ENCODE measurements around the gene STRN3. TPM values are rescaled to one million over a fixed set of nuclear protein-coding genes. Genes with fewer than 3 reads are reported as not detected.

The STRN3 gene, protein sequence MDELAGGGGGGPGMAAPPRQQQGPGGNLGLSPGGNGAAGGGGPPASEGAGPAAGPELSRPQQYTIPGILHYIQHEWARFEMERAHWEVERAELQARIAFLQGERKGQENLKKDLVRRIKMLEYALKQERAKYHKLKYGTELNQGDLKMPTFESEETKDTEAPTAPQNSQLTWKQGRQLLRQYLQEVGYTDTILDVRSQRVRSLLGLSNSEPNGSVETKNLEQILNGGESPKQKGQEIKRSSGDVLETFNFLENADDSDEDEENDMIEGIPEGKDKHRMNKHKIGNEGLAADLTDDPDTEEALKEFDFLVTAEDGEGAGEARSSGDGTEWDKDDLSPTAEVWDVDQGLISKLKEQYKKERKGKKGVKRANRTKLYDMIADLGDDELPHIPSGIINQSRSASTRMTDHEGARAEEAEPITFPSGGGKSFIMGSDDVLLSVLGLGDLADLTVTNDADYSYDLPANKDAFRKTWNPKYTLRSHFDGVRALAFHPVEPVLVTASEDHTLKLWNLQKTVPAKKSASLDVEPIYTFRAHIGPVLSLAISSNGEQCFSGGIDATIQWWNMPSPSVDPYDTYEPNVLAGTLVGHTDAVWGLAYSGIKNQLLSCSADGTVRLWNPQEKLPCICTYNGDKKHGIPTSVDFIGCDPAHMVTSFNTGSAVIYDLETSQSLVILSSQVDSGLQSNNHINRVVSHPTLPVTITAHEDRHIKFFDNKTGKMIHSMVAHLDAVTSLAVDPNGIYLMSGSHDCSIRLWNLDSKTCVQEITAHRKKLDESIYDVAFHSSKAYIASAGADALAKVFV
- 10 to 100 TPM; 64.9 to 79.7 (median 71.3) TPM for total RNA-seq
- 10 to 100 TPM; 13.9 to 22.4 (median 19.2) TPM for polyA plus RNA-seq

DNA sequence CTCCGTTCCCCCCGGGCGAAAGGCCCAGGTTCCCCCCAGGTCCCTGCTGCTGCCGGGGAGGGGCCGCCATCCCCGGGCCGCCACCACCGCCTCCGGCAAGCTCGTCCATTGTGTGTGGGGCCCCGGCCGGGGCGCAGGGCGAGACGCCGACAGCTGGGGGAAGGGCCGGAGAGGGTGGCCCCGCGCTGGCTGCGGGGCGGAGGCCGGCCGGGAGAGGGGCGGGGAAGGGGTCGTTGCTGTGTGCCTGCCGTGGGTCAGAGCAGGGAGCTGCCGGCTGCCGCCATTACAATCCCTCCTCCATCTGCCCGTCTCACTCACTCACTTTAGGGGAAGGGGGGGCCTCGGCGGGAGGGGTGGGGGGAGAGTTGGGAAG is at the start of gene STRN3:
Gene STRN3, minus strand, starts transcription at position 303 of the 373 bp plus-strand sequence. Its CDS starts 194 bp downstream, at position 109.
- intact Hi-C loops (cut with DNase I), result no loop called here
- DNase-seq, result no peak
- peaks cover 0 to 39% (median 23%) of the 10 kb centered on the region in 4 donors for H3K4me1 ChIP-seq
- TF ChIP-seq EP300 (IDR thresholded peaks at IDR 0.05) (no peak), POLR2AphosphoS5 (IDR thresholded peaks at IDR 0.05) (peak in 3 of 4 donors; percentile 80 to 88 (median 87)), POLR2A (IDR thresholded peaks at IDR 0.05) (peak in 1 of 2 donors; percentile 46)
- WGBS, 2 donors, result 0 to 1% methylated on average over 31 of the region's 31 CpGs
- H3K27ac ChIP-seq, result peak within 1 kb of the TSS; percentile 99 to 100 (median 100)
- H3K9me3 ChIP-seq, result no peaks in the 10 kb centered on the region
- no peaks in the 10 kb centered on the region for H3K36me3 ChIP-seq
- H3K4me3 ChIP-seq, result peak within 1 kb of the TSS; percentile 84 to 99 (median 98)
- no peaks in the 10 kb centered on the region for H3K27me3 ChIP-seq

DNA sequence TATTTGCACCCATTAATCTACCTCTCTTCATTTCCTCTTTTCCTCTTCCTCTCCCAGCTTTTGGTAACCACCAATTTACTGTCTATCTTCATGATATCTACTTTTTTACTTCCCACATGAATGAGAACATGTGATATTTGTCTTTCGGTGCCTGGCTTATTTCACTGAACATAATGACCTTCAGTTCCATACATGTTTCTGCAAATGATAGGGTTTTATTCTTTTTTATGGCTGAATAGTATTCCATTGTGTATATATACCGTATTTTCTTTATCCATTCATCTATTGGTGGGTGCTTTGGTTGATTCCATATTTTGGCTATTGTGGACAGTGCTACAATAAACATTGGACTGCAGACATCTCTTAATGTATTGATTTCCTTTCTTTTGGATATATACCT is 49.0 kb upstream of the STRN3 start:
- intact Hi-C loops (cut with DNase I), result no loop called here
- 97 to 98% methylated on average over 2 of the region's 2 CpGs for WGBS, 2 donors
- Histone ChIP-seq H3K4me3 (no peak overlapping the region), H3K27ac (no peak overlapping the region), H3K4me1 (peaks cover 0 to 8% (median 5%) of the 10 kb centered on the region in 4 donors), H3K36me3 (peaks cover 0 to 23% (median 0%) of the 10 kb centered on the region in 4 donors), H3K9me3 (no peaks in the 10 kb centered on the region), H3K27me3 (no peaks in the 10 kb centered on the region)
- no peak for TF ChIP-seq POLR2AphosphoS5 (IDR thresholded peaks at IDR 0.05)
- DNase-seq, result no peak

GRCh38 chr14:31071151-31071550 is 45.0 kb upstream of the STRN3 start:
- intact Hi-C loops (cut with DNase I), result no loop called here
- TF ChIP-seq POLR2AphosphoS5 (IDR thresholded peaks at IDR 0.05) (no peak), EP300 (IDR thresholded peaks at IDR 0.05) (no peak), POLR2A (IDR thresholded peaks at IDR 0.05) (no peak)
- TF ChIP-seq, protein P1, sequence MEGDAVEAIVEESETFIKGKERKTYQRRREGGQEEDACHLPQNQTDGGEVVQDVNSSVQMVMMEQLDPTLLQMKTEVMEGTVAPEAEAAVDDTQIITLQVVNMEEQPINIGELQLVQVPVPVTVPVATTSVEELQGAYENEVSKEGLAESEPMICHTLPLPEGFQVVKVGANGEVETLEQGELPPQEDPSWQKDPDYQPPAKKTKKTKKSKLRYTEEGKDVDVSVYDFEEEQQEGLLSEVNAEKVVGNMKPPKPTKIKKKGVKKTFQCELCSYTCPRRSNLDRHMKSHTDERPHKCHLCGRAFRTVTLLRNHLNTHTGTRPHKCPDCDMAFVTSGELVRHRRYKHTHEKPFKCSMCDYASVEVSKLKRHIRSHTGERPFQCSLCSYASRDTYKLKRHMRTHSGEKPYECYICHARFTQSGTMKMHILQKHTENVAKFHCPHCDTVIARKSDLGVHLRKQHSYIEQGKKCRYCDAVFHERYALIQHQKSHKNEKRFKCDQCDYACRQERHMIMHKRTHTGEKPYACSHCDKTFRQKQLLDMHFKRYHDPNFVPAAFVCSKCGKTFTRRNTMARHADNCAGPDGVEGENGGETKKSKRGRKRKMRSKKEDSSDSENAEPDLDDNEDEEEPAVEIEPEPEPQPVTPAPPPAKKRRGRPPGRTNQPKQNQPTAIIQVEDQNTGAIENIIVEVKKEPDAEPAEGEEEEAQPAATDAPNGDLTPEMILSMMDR (IDR thresholded peaks at IDR 0.05), result no peak
- H3K9me3 ChIP-seq, result no peaks in the 10 kb centered on the region
- no peaks in the 10 kb centered on the region for H3K27me3 ChIP-seq
- H3K27ac ChIP-seq, result no peak overlapping the region
- WGBS, 2 donors, result 92 to 97% methylated on average over 2 of the region's 2 CpGs
- no peak for DNase-seq
- peaks cover 0 to 10% (median 5%) of the 10 kb centered on the region in 4 donors for H3K4me1 ChIP-seq
- H3K4me3 ChIP-seq, result no peak overlapping the region
- H3K36me3 ChIP-seq, result peaks cover 0 to 32% (median 0%) of the 10 kb centered on the region in 4 donors

DNA sequence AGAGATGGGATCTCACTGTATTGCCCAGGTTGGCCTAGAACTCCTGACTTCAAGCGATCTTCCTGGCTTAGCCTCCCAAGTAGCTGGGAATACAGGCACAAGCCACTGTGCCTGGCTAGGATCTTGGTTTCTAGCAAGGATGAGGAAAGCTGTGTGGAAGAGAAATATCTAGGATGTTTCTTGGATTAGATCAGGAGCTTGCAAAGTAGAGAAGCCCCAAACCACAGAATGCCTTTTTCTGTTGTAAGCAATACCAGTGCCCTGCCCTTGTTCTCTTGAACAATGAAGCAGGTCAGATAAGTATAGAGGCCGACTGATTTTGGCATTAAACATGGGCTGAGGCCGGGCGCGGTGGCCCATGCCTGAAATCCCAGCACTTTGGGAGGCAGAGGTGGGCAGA is 44.3 kb upstream of the STRN3 start:
- H3K27me3 ChIP-seq, result no peaks in the 10 kb centered on the region
- WGBS, 2 donors, result 94 to 96% methylated on average over 5 of the region's 5 CpGs
- H3K4me1 ChIP-seq, result peaks cover 0 to 10% (median 5%) of the 10 kb centered on the region in 4 donors
- DNase-seq, result no peak
- intact Hi-C loops (cut with DNase I), result no loop called here
- TF ChIP-seq EP300 (IDR thresholded peaks at IDR 0.05), result no peak
- no peak for TF ChIP-seq POLR2A (IDR thresholded peaks at IDR 0.05)
- no peak for TF ChIP-seq POLR2AphosphoS5 (IDR thresholded peaks at IDR 0.05)
- TF ChIP-seq, protein P1 (IDR thresholded peaks at IDR 0.05), result no peak
- H3K27ac ChIP-seq, result no peak overlapping the region
- no peak overlapping the region for H3K4me3 ChIP-seq
- peaks cover 0 to 32% (median 0%) of the 10 kb centered on the region in 4 donors for H3K36me3 ChIP-seq
- no peaks in the 10 kb centered on the region for H3K9me3 ChIP-seq

- WGBS, 2 donors, result 95% methylated on average over 3 of the region's 3 CpGs
- Histone ChIP-seq H3K36me3 (peaks cover 0 to 25% (median 0%) of the 10 kb centered on the region in 4 donors), H3K4me1 (peaks cover 0 to 10% (median 5%) of the 10 kb centered on the region in 4 donors), H3K4me3 (no peak overlapping the region), H3K27ac (no peak overlapping the region), H3K9me3 (no peaks in the 10 kb centered on the region), H3K27me3 (no peaks in the 10 kb centered on the region)
- TF ChIP-seq, protein P1 (IDR thresholded peaks at IDR 0.05), result no peak
- no peak for TF ChIP-seq POLR2AphosphoS5 (IDR thresholded peaks at IDR 0.05)
- TF ChIP-seq POLR2A (IDR thresholded peaks at IDR 0.05), result no peak
- TF ChIP-seq EP300 (IDR thresholded peaks at IDR 0.05), result no peak
- DNase-seq, result no peak
- intact Hi-C loops (cut with DNase I), result no loop called here
Measured at GRCh38 chr14:31069343-31069742, 43.2 kb upstream of the STRN3 start.

All from sigmoid colon (tissue), 7 donors.